Erythroblast (primary cell): ENCODE measurements around the gene LACRT.

Experiments used
- GATA1 ChIP-seq: IDR thresholded peaks from 2 replicates; pipeline ENCODE4 v1.6.1; 2011; ENCODE audit warnings: low read depth, mild to moderate bottlenecking, control low read depth, low read length, moderate library complexity
- POLR2A ChIP-seq: IDR thresholded peaks from 2 replicates; pipeline ENCODE4 v1.6.1; 2011; ENCODE audit warnings: mild to moderate bottlenecking, low read length

- TF ChIP-seq POLR2A (no peak), GATA1 (no peak)
Measured at GRCh38 chr12:54629925-54630324, 4.8 kb downstream of the LACRT start.
